Stimulated activated CD4-positive, alpha-beta T cell treated with anti-CD3 and anti-CD28 coated beads, Interleukin-15, amount 100 ng/mL, for 1 hour (primary cell): ENCODE results near the gene PRDM4.
"Not testable (repeated sequence)": the region's sequence is repeated elsewhere in the genome, so short reads cannot be mapped to it uniquely, and the experiment has no call there.

Source experiments
- DNase-seq, 2 donors: peaks; one replicate each; pipeline ENCODE4 v3.0.0-alpha.2; 2020; ENCODE audit warnings: low read depth in 1 of 2, low spot score in 1 of 2

PRDM4 gene

DNA sequence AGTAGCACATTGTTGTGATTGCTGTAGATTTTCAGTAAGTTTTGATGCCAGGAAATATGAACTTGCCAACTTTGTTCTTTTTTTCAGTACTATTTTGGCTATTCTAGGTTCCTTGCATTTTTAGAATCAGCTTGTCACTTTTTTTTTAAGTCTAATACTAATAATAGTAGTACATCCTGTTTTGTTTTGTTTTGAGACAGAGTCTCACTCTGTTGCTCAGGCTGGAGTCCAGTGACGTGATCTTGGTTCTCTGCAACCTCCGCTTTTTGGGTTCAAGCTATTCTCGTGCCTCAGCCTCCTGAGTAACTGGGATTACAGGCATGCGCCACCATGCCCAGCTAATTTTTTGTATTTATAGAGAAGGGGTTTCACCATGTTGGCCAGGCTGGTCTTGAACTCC, 58.8 kb downstream of the PRDM4 start:
- no peak for DNase-seq

DNA sequence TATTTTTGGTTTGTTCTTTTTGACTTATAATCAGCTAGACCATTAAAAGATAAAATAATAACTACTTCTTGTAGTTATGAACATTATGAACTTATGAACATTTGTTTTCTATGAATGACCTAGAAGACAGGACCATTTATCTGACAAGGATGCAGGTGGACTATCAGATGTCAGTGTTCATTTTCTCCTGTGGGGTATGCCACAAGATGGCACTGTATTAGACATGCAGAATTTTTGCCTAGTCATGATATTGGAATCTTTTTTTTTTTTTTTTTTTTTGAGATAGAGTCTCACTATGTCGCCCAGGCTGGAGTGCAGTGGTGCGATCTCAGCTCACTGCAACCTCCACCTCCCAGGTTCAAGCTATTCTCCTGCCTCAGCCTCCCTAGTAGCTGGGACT, 65.2 kb downstream of the PRDM4 start:
- DNase-seq, result not testable (repeated sequence)

DNA sequence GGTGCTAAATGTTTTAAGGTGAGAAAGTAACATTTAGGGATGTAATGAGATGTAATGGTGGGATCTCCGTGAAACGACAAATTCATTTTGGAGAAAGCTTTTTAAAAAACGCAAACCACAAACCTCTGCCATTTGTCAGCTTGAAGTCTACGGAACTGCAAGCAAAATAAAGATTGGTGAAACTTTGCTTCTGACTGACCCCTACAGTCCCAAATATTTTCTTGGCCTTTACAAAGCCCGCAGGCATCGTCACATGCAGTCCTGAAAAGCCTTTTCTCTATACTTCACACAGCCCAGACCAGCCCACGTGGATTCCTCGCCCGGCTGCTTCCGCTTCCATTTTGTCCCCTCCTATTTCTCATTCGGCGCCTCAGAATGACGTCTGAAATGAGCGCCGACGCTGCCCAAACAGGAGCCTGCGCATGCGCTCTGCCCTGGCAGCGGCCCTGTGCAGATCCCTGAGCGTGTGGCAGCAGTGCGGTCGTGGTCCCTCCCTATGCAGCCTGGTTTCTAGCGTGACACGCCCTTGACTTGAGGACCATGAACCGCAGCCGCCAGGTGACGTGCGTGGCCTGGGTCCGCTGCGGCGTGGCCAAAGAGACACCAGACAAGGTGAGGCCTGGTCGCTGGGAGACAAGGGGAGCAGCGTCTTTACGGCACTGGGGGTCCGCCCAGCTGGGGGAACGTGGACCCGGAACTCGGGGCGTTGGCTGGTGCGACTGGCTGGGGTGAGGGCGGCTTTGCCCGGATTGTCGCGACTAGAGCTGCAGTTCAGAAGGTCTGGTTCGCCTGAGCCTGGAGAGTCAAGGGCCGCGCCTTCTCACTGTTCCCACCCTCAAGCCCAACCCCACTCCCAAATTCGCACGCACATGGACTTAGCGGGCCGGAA, 75.3 kb downstream of the PRDM4 start, which contains the start of gene PWP1:
TSS of gene PWP1 (plus strand) at position 440 of the 889 bp plus-strand sequence. CDS start at position 541, 101 bp downstream.
- peak; percentile 90 to 91 for DNase-seq

DNA sequence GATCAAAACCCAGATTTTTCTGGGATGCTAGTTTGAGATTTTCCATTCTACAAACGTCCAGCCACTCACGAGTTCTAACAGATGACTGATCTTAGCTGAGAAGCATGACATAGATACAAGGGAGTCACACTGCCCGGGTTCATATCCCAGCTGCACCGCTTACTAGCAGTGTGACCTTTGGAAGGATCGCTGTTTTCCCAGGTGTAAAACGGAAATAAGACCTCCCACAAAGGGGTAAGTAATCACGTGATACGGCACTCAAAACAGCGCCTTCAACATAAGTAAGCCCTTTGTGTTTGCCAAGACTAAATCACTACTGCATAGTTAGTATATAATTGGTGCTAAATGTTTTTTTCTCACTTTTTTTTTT, 76.0 kb downstream of the PRDM4 start:
- no peak for DNase-seq

DNA sequence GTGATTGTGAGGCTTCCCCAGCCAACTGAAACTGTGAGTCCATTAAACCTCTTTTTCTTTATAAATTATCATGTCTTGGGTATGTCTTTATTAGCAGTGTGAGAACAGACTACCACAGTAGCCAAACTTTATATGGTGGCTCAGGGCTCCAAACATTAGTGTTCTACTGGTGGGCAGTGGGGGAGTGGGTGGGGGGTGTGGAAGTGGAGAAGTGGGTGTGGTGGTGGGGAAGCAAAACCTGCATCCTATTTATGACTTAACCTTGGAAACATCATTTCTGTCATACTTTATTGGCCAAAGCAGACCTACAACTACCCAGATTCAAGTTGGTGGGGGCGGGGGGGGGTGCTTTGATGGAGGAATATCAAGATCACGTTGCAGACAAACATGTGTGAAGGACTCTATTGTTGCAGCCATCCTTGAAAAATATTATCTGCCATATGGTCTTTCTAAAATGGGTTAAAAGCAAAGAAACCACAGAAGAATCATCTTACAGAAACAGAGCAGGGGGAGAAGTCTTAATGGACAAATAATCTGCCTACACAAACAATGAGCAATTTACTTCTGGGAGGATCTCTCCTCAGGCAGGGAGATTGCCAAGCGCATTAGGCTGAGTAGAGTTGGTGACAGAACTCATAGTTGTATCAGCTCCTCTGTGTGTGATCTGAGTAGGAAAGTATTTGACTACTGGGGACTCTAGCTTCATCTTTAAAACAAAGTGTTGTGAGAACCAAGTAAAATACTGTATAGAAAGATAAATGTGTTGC, 76.7 kb downstream of the PRDM4 start:
- DNase-seq, result no peak
